NT2/D1 (cell line): ENCODE data around the gene ALDH3B2.

Experiments
- YY1 ChIP-seq: IDR thresholded peaks from 2 replicates; pipeline ENCODE4 v1.6.1; 2011; ENCODE audit not compliant: insufficient read length, insufficient read depth
- ZNF274 ChIP-seq: IDR thresholded peaks from 2 replicates; pipeline ENCODE4 v1.6.1; 2011; ENCODE audit warnings: mild to moderate bottlenecking, low read depth, low read length

DNA sequence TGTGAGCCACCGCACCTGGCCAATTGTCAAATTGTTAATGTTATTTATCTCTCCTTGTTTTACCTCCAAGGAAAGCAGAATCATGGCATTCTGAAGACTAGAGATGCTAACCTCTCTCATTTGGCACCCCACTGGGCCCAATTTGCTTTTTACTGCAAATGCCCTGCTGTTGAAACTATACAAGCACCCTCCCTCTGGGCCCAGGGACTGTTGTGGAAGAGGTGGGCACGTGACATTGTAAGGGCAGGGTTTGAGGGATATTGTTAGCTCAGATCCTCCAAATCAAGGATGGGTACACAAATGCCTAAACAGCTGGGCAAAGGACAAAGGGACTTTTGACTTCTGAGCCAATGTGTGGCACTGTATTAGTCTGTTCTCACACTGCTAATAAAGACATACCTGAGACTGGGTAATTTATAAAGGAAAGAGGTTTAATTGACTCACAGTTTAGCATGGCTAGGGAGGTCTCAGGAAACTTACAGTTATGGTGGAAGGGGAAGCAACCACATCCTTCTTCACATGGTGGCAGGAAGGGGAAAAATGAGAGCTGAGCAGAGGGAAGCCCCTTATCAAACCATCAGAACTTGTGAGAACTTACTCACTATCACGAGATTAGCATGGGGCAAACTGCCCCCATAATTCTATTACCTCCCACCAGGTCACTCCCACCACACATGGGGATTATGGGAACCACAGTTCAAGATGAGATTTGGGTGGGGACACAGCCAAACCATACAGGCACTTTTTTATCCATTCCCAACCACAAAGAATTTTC, 6.5 kb upstream of the ALDH3B2 start:
- TF ChIP-seq ZNF274 (no peak), YY1 (no peak)
